NOMO-1 treated with DMSO at 0.1 percent for 48 hours (cell line): Measurements from ENCODE around the gene PIGR.

Experiments used
- DNase-seq: peaks from one replicate; lab custom pipeline; 2025; ENCODE audit not compliant: unreplicated experiment; lab: John Stamatoyannopoulos, UW

Gene PIGR

GRCh38 chr1:206960676-206961386 is 14.6 kb upstream of the PIGR start:
- DNase-seq = no peak

- no peak for DNase-seq
Measured at GRCh38 chr1:206958144-206958543, 11.9 kb upstream of the PIGR start.

GRCh38 chr1:206957639-206958038 is 11.4 kb upstream of the PIGR start:
- DNase-seq = no peak

GRCh38 chr1:206955476-206956451 is 9.5 kb upstream of the PIGR start:
- no peak for DNase-seq

GRCh38 chr1:206954459-206955342 is 8.4 kb upstream of the PIGR start:
- peak; percentile 12 for DNase-seq

GRCh38 chr1:206953626-206954025 is 7.4 kb upstream of the PIGR start:
- DNase-seq = no peak

GRCh38 chr1:206953126-206953525 is 6.9 kb upstream of the PIGR start:
- DNase-seq = no peak

- peak; percentile 97 for DNase-seq
Measured at GRCh38 chr1:206952171-206952570, 5.9 kb upstream of the PIGR start.

- DNase-seq = peak; percentile 38
Measured at GRCh38 chr1:206951318-206952100, 5.2 kb upstream of the PIGR start.

- DNase-seq = no peak
Measured at GRCh38 chr1:206949641-206950040, 3.4 kb upstream of the PIGR start.

- peak; percentile 41 for DNase-seq
Measured at GRCh38 chr1:206949208-206949607, 2.9 kb upstream of the PIGR start.

- DNase-seq = no peak
Measured at GRCh38 chr1:206947255-206947654, 989 bp upstream of the PIGR start.

- no peak for DNase-seq
Measured at GRCh38 chr1:206945779-206946178, 487 bp downstream of the PIGR start.

GRCh38 chr1:206944703-206945102 is 1.6 kb downstream of the PIGR start:
- DNase-seq = no peak

GRCh38 chr1:206941766-206942418 is 4.4 kb downstream of the PIGR start:
- no peak for DNase-seq

GRCh38 chr1:206940588-206940936 is 5.7 kb downstream of the PIGR start:
- no peak for DNase-seq

- DNase-seq = no peak
Measured at GRCh38 chr1:206939841-206940587, 6.3 kb downstream of the PIGR start.

GRCh38 chr1:206939131-206939530 is 7.1 kb downstream of the PIGR start:
- DNase-seq = no peak

GRCh38 chr1:206937425-206937824 is 8.8 kb downstream of the PIGR start:
- DNase-seq = no peak
